HL-60/S4 (cell line): ENCODE data around the gene TSC22D2.

ENCODE experiments used
- in situ Hi-C: fragments of 300-500 bp; cut with MboI; formaldehyde crosslinking; loops from 2 replicates; pipeline ENCODE4 v1.14.3; 2022; ENCODE audit warnings: low sequenced_read_pairs

TSC22D2 gene

GRCh38 chr3:150408221-150409124, at the start of gene TSC22D2:
TSC22D2 (plus strand) TSS chr3:150408298; CDS start chr3:150409351, 1,053 bp downstream.
- in situ Hi-C loops = no loop called here

GRCh38 chr3:150359381-150359780, 48.7 kb upstream of the TSC22D2 start:
- in situ Hi-C loops = no loop called here

GRCh38 chr3:150360966-150361365, 47.1 kb upstream of the TSC22D2 start:
- in situ Hi-C loops = no loop called here

- in situ Hi-C loops = no loop called here
Measured at GRCh38 chr3:150362515-150363302, 45.4 kb upstream of the TSC22D2 start.

GRCh38 chr3:150363420-150363819, 44.7 kb upstream of the TSC22D2 start:
- in situ Hi-C loops = no loop called here

- in situ Hi-C loops = no loop called here
Measured at GRCh38 chr3:150365132-150365604, 42.9 kb upstream of the TSC22D2 start.

DNA sequence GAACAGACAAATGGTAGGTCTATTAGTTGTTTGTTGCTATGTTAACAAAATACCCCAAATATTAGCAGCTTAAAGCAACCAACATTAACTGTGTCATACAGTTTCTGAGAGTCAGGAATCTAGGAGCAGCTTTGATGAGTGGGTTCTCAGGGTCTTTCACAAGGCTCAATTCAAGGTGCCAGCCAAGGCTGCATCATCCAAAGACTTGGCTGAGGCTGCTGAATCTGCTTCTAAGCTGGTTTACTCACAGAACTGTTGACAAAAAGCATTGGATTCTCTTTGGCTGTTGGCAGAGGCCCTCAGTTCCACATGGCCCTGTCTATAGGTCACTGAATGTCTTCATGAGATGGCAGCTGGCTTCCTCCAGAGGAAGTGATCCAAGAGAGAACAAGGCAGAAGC, 40.3 kb upstream of the TSC22D2 start:
- in situ Hi-C loops = no loop called here

GRCh38 chr3:150370122-150370602, 37.9 kb upstream of the TSC22D2 start:
- in situ Hi-C loops = no loop called here

GRCh38 chr3:150370999-150371398, 37.1 kb upstream of the TSC22D2 start:
- in situ Hi-C loops = no loop called here

- in situ Hi-C loops = no loop called here
Measured at GRCh38 chr3:150371741-150372254, 36.3 kb upstream of the TSC22D2 start.

GRCh38 chr3:150372320-150372719, 35.8 kb upstream of the TSC22D2 start:
- in situ Hi-C loops = no loop called here

DNA sequence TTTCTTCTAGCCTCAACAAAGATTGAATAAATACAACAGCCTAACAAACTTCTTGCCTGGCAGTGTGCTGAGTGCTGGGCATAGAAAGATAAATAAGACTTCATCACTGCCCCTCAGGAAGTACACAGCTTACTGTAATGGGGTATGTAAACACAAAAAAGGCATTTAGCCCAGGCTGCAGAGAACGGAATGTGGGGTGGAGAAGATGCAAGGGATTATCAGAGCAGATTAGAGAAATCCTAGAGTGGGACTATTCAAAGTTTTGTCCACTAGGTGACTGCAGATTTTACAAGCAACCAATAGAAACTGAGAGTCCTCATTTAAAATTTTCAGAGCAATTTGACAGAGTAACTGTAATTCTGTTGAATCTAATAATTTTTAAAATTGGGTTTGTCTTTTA, 35.4 kb upstream of the TSC22D2 start:
- in situ Hi-C loops = no loop called here

GRCh38 chr3:150373234-150373875, 34.7 kb upstream of the TSC22D2 start:
- in situ Hi-C loops = no loop called here

DNA sequence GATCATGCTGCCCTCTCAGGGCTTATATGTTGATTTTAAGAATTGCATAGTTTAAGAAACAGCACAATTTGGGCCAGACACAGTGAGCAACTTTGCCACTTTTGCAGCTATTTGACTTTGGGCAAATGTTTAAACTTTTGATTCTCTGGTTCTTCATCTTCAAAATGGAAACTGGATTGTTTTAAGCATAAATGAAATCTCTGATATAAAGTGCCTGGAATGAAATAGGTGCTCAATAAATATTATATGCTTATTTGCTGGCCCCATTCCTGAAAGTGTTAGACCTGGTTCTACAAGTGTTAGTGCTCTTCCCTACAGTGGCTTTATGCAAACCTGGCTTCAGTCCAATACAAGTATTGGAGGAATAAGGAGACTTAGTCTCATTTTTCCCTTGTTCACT, 33.1 kb upstream of the TSC22D2 start:
- in situ Hi-C loops = no loop called here

DNA sequence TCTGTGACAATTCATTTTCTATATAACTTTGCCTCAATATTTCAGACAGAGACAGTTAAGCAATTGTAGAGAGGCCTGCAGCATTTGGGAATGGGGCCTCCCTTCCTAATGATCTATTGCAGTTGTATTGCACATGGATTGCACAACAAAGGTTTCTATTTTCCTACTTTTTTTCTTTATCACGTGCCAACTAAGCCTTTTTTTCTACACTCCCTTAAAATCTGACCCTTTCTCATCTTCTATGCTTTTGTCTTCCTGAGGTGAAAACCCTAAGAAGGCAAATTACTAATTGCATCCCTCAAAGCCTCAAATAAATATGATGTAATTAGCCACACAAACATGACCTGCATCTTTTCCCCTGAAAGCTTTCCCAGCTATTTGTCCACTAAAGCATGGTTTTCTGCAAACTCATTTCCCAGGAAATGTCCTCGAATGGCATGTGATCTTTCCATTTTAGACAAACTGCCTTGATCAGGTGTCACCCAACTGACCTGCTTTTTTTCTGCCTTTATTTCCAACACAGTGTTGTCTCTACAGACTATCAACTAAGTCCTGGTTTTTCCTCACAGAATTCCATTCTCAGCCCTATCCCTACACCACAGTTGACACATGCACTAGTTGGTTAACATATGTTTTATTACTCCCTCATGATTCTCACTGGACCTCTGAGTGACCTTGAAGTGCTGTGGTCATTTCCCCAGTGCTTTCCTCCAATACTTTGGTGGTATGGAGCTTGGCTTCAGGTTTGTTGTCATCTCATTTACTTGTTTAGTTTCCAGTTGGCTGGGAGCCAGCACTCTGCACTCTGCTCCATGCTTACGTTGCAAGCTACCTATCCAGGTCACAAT, 31.9 kb upstream of the TSC22D2 start:
- in situ Hi-C loops = no loop called here

DNA sequence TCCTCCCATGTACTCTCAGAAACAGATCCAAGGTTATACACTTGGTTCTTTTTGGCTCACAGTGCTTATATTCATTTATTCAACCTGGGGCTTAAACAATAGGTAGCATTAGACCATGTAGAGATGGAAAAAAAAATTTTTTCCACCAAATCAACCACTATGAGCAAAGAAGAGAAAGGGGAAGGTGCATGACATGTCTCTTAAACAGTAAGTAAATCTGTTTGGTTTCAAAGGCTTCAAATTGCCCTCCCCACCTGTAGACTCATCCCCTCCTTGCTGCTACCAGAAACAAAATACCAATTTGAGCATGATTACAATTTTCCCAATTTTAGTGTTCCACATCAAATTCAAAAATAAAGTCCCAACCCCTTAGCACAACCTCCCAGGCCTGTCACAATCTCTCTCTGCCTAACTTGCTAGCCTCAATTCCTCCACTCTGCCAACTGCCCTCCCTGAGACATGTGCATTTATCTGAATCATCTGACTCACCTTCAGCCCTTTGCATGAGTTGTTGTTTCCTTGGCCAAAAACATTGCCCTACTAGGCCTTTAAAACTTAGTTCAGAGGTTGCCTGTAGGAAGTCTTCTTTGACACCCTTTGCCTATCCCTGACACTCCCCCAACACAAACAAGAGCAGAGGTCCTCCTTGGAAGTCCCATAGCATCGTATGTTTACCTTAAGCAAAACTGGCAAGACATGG, 30.3 kb upstream of the TSC22D2 start:
- in situ Hi-C loops = no loop called here

GRCh38 chr3:150378301-150378748, 29.8 kb upstream of the TSC22D2 start:
- in situ Hi-C loops = no loop called here

GRCh38 chr3:150379469-150379868, 28.6 kb upstream of the TSC22D2 start:
- in situ Hi-C loops = no loop called here
